K562 (cell line): ENCODE results near the gene C19orf47. TPM values are rescaled to one million over a fixed set of nuclear protein-coding genes. Genes with fewer than 3 reads are reported as not detected.
A peak's percentile ranks its signal among the peaks of the same experiment; 100 is the strongest.

Experiments
- ATF4 ChIP-seq: fragments of 450-650 bp; formaldehyde crosslinking; IDR thresholded peaks from 2 replicates; pipeline ENCODE4 v1.4.0; 2022; ENCODE audit warnings: mild to moderate bottlenecking, moderate library complexity
- CHD7 ChIP-seq: fragments of 200-600 bp; sonication (generic); IDR thresholded peaks from one replicate; pipeline ENCODE4 v1.6.1; 2012; ENCODE audit warnings: mild to moderate bottlenecking, low read depth, low read length, inconsistent platforms
- CREM ChIP-seq: IDR thresholded peaks from 2 replicates; pipeline ENCODE4 v1.6.1; 2014; ENCODE audit warnings: antibody characterized with exemption, low read depth
- CXXC5 ChIP-seq: fragments of 250-450 bp; sonication (Bioruptor Pico); IDR thresholded peaks from 2 replicates; pipeline ENCODE4 v1.8.0; 2022; ENCODE audit warnings: inconsistent platforms, mild to moderate bottlenecking, moderate library complexity
- ESRRA ChIP-seq: fragments of 450-650 bp; IDR thresholded peaks from 2 replicates; pipeline ENCODE4 v1.6.1; 2014; ENCODE audit warnings: low read depth, mild to moderate bottlenecking, moderate library complexity, borderline replicate concordance
- EZH2 ChIP-seq: IDR thresholded peaks from 2 replicates; pipeline ENCODE4 v1.6.1; 2012; ENCODE audit warnings: low read depth, mild to moderate bottlenecking, inconsistent platforms, low read length, borderline replicate concordance
- GABPB1 ChIP-seq: sonication (generic); formaldehyde crosslinking; IDR thresholded peaks from 2 replicates; pipeline ENCODE4 v1.8.0; 2022; ENCODE audit warnings: mild to moderate bottlenecking, missing genetic modification reagents
- KDM4B ChIP-seq, 2 experiments: fragments of 450-650 bp in 1 of 2; sonication (generic) in 1 of 2; IDR thresholded peaks; 2 replicates each; pipeline ENCODE4 v1.6.1; 2016 to 2017; ENCODE audit warnings: borderline replicate concordance in 2 of 2, antibody characterized with exemption in 1 of 2, low read depth in 1 of 2, mild to moderate bottlenecking in 1 of 2
- NR2C1 ChIP-seq, 2 experiments: fragments of 450-650 bp; IDR thresholded peaks; 2 replicates each; pipeline ENCODE4 v1.6.1; 2017; ENCODE audit warnings: mild to moderate bottlenecking in 2 of 2, antibody characterized with exemption in 1 of 2, inconsistent platforms in 1 of 2, missing compliant biosample characterization in 1 of 2, missing genetic modification characterization in 1 of 2
- TAF1 ChIP-seq: IDR thresholded peaks from 2 replicates; pipeline ENCODE4 v1.6.1; 2011; ENCODE audit warnings: mild to moderate bottlenecking, low read length, moderate library complexity; ENCODE audit not compliant: insufficient read depth, control insufficient read depth, severe bottlenecking; ENCODE audit errors: extremely low read depth
- TCF7L2 ChIP-seq: fragments of 150-350 bp; IDR thresholded peaks from 2 replicates; pipeline ENCODE4 v1.6.1; 2016; ENCODE audit warnings: low read depth, mild to moderate bottlenecking, low read length, moderate library complexity
- TGIF2 ChIP-seq: sonication (generic); formaldehyde crosslinking; IDR thresholded peaks from 2 replicates; pipeline ENCODE4 v1.8.1; 2022; ENCODE audit warnings: mild to moderate bottlenecking, missing genetic modification reagents, moderate library complexity
- THAP7 ChIP-seq: fragments of 250-450 bp; sonication (Bioruptor Pico); IDR thresholded peaks from 2 replicates; pipeline ENCODE4 v1.5.0; 2021
- TSC22D4 ChIP-seq: fragments of 450-650 bp; IDR thresholded peaks from 2 replicates; pipeline ENCODE4 v1.6.1; 2016; ENCODE audit warnings: missing genetic modification characterization, missing biosample characterization, control low read depth
- polyA plus RNA-seq, 8 experiments: library from polyadenylated mRNA; depleted of rRNA in 4 of 8; stranded (reverse) in 5 of 8; unstranded in 3 of 8; fragments of >200 nt; fragmentation: Nextera tagmentation in 2 of 8; fragmentation: Illumina TruSeq in 1 of 8; extraction: Ambion mirVana in 2 of 8; extraction: Trizol in 1 of 8; gene quantifications; 2 replicates each; pipeline versions ENCODE4 v1.2.1 to v1.2.3, GENCODE V29; 2011 to 2014; ENCODE audit warnings: inconsistent platforms in 1 of 8, missing spikeins in 1 of 8
- total RNA-seq, 7 experiments: library from RNA; depleted of rRNA in 6 of 7; stranded (reverse); fragments of >200 nt in 6 of 7; fragmentation: Illumina TruSeq in 2 of 7; extraction: Trizol in 2 of 7; gene quantifications; 2 replicates each; pipeline versions ENCODE4 v1.2.1 to v1.2.3, GENCODE V29; 2011 to 2021; ENCODE audit warnings: low replicate concordance in 1 of 7

The C19orf47 gene
- total and polyA plus RNA-seq, 9 of the 15 experiments (the other 6 are each of a cell fraction or from before 2014, with no cell fraction given), result 0.08 to 26.1 (median 14.7) TPM

GRCh38 chr19:40348125-40348913, at the start of gene C19orf47, which contains the start of gene PLD3 (continued):
- TF ChIP-seq TSC22D4 (tag), result no peak
- TF ChIP-seq GABPB1 (CRISPR knock-in tag), result peak; percentile 94
- peak; percentile 96 for TF ChIP-seq NR2C1 (IDR thresholded peaks at IDR 0.05)
- TF ChIP-seq NR2C1 (tag; IDR thresholded peaks at IDR 0.05), result peak; percentile 98
- peak; percentile 76; the same call in 1 of the 2 replicates for TF ChIP-seq ESRRA
- TF ChIP-seq CHD7, result no peak
- no peak for TF ChIP-seq THAP7 (CRISPR knock-in tag)
- peak; percentile 85 for TF ChIP-seq TAF1
- TF ChIP-seq KDM4B (IDR thresholded peaks at IDR 0.05; ENCODE audit: borderline replicate concordance in 2 of 2, low read depth in 1 of 2), result peak in 1 of 2 experiments; percentile 96; a peak in 1 of 4 replicates
- TF ChIP-seq TGIF2 (CRISPR knock-in tag), result no peak
- 0 out of 2 replicates have a peak, but pooled peaks have one; percentile 2 for TF ChIP-seq TCF7L2
- TF ChIP-seq EZH2, result no peak
- peak; percentile 7; the same call in 1 of the 2 replicates for TF ChIP-seq ATF4 (CRISPR knock-in tag)
- TF ChIP-seq CXXC5, result peak; percentile 97
- peak; percentile 94 for TF ChIP-seq CREM
